ENCODE data around the gene SPN.
"Not testable (repeated sequence)": the region's sequence is repeated elsewhere in the genome, so short reads cannot be mapped to it uniquely, and the experiment has no call there.

SPN gene

DNA sequence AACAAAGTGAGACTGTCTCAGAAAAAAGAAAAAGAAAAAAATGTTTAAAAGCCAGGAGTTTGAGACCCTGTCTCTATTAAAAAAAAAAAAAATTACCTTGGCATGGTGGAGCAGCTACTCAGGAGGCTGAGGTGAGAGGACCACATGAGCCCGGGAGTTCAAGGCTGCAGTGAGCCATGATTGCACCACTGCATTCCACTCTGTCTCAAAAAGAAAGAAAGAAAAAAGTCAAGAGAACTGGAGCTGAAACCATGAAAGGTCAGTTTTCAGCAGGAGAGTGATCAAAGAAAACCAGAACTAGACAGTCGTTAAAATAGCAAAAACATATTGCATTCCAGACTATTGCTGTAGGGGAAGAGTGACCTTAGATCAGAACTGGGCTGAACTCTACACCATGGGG is 24.7 kb downstream of the SPN start:
- Histone ChIP-seq H3K9me3 (ENCODE audit: control insufficient read depth, insufficient read depth, low read length) (no peaks in the 10 kb centered on the region), H3K36me3 (ENCODE audit: control insufficient read depth, insufficient read depth, low read length) (peaks cover 3% of the 10 kb centered on the region), H3K4me1 (ENCODE audit: control insufficient read depth, insufficient read depth, low read length) (peaks cover 13% of the 10 kb centered on the region), H3K9ac (ENCODE audit: low read depth, low read length) (no peak overlapping the region), H3K4me3 (ENCODE audit: low read depth, low read length) (no peak overlapping the region), H3K27me3 (ENCODE audit: control insufficient read depth, insufficient read depth, low read length) (no peaks in the 10 kb centered on the region)

DNA sequence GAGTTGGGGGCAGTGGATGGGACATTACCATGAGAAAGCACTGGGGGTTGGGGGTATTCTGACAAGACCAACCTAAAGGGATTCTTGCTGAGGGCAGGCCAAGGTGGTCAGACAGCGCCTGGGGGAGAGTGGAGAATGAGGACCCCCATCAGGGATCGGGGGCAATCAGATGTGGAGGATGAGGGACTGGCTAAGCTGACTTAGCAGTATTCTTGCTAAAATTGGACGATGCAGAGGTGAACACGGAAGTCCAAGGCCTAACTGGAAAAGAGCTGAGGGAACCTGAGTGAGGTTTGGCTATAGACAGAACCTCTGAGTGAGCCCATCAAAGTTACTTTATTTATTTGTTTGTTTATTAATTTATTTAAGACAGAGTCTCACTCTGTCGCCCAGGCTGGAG is 25.1 kb downstream of the SPN start:
- H3K9ac ChIP-seq (ENCODE audit: low read depth, low read length) = no peak overlapping the region
- H3K9me3 ChIP-seq (ENCODE audit: control insufficient read depth, insufficient read depth, low read length) = no peaks in the 10 kb centered on the region
- H3K36me3 ChIP-seq (ENCODE audit: control insufficient read depth, insufficient read depth, low read length) = peaks cover 3% of the 10 kb centered on the region
- no peaks in the 10 kb centered on the region for H3K27me3 ChIP-seq (ENCODE audit: control insufficient read depth, insufficient read depth, low read length)
- H3K4me3 ChIP-seq (ENCODE audit: low read depth, low read length) = no peak overlapping the region
- peaks cover 13% of the 10 kb centered on the region for H3K4me1 ChIP-seq (ENCODE audit: control insufficient read depth, insufficient read depth, low read length)

DNA sequence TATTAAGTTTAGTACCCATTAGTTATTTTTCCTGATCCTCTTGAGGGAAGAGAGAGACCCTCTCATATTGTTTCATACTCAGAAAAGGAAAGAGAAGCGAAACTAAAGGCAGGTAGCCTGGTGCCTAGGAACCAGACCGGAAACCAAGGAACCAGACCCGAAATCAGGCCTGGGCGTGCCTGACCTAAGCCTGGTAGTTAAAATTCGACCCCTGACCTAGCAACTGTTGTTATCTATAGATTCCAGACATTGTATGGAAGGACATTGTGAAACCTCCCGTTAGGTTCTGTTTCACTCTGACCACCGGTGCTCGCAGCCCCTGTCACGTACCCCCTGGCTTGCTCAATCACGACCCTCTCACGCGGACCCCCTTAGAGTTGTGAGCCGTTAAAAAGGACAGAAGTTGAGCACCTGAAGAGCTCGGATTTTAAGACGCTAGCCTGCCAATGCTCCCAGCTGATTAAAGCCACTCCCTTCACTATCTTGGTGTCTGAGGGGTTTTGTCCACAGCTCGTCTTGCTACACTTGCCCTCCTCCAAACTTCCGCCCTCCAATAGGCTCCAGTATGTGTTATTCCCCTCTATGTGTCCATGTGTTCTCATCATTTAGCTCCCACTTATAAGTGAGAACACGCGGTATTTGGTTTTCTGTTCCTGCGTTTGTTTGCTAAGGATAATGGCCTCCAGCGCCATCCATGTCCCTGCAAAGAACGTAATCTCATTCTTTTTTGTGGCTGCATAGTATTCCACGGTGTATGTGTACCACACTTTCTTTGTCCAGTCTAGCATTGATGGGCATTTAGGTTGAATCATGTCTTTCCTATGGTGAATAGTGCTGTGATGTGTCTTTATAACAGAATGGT is 26.7 kb downstream of the SPN start:
- not testable (repeated sequence) for H3K27me3 ChIP-seq (ENCODE audit: control insufficient read depth, insufficient read depth, low read length); H3K9ac ChIP-seq (ENCODE audit: low read depth, low read length); H3K36me3 ChIP-seq (ENCODE audit: control insufficient read depth, insufficient read depth, low read length); H3K9me3 ChIP-seq (ENCODE audit: control insufficient read depth, insufficient read depth, low read length); H3K4me3 ChIP-seq (ENCODE audit: low read depth, low read length)
- H3K4me1 ChIP-seq (ENCODE audit: control insufficient read depth, insufficient read depth, low read length) = peaks cover 13% of the 10 kb centered on the region

DNA sequence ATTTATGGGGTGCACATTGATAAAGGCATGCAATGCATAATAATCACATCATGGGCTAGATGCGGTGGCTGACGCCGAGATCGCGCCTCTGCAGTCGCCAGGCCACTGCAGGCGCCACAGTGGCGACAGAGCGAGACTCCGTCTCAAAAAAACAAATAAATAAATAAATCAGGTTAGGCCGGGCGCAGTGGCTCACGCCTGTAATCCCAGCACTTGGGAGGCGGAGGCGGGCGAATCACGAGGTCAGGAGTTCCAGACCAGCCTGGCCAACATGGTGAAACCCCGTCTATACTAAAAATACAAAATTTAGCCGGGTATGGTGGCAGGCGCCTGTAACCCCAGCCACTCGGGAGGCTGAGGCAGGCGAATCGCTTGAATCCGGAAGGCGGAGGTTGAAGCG is 29.6 kb downstream of the SPN start:
- H3K9me3 ChIP-seq (ENCODE audit: control insufficient read depth, insufficient read depth, low read length); H3K4me3 ChIP-seq (ENCODE audit: low read depth, low read length); H3K27me3 ChIP-seq (ENCODE audit: control insufficient read depth, insufficient read depth, low read length); H3K9ac ChIP-seq (ENCODE audit: low read depth, low read length); H3K4me1 ChIP-seq (ENCODE audit: control insufficient read depth, insufficient read depth, low read length): not testable (repeated sequence)
- H3K36me3 ChIP-seq (ENCODE audit: control insufficient read depth, insufficient read depth, low read length) = peaks cover 12% of the 10 kb centered on the region

DNA sequence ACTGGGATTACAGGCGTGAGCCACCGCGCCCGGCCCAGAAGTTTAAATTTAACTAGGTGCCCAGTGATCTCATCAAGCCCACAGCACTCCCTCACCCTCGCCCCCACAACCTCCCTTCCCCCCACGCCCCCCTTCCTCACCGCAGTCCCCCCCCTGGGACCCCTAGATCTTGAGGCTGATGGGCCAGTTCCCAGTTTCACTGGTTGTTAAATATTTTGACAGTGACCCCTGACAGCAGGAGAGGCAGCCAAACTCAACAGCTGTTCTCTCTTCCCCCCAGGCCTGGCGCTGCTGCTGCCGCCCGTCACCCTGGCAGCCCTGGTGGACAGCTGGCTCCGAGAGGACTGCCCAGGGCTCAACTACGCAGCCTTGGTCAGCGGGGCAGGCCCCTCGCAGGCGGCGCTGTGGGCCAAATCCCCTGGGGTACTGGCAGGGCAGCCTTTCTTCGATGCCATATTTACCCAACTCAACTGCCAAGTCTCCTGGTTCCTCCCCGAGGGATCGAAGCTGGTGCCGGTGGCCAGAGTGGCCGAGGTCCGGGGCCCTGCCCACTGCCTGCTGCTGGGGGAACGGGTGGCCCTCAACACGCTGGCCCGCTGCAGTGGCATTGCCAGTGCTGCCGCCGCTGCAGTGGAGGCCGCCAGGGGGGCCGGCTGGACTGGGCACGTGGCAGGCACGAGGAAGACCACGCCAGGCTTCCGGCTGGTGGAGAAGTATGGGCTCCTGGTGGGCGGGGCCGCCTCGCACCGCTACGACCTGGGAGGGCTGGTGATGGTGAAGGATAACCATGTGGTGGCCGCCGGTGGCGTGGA is 31.5 kb downstream of the SPN start:
- no peak overlapping the region for H3K9ac ChIP-seq (ENCODE audit: low read depth, low read length)
- no peaks in the 10 kb centered on the region for H3K27me3 ChIP-seq (ENCODE audit: control insufficient read depth, insufficient read depth, low read length)
- no peaks in the 10 kb centered on the region for H3K9me3 ChIP-seq (ENCODE audit: control insufficient read depth, insufficient read depth, low read length)
- peaks cover 12% of the 10 kb centered on the region for H3K36me3 ChIP-seq (ENCODE audit: control insufficient read depth, insufficient read depth, low read length)
- no peak overlapping the region for H3K4me3 ChIP-seq (ENCODE audit: low read depth, low read length)
- peaks cover 4% of the 10 kb centered on the region for H3K4me1 ChIP-seq (ENCODE audit: control insufficient read depth, insufficient read depth, low read length)

DNA sequence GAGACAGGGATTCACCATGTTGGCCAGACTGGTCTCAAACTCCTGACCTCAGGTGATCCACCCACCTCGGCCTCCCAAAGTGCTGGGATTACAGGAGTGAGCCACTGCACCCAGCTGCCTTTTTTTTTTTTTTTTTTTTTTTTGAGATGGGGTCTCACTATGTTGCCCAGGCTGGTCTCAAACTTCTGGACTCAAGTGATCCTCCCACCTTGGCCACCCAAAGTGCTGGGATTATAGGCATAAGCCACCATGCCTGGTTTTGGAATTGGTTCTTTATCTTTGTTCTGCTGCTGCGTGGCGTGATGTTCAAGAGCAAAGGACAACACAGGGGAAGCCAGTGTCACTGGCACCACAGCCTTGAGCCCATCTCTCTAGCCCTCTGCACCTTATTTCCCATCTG is 32.6 kb downstream of the SPN start:
- H3K4me1 ChIP-seq (ENCODE audit: control insufficient read depth, insufficient read depth, low read length); H3K4me3 ChIP-seq (ENCODE audit: low read depth, low read length); H3K9me3 ChIP-seq (ENCODE audit: control insufficient read depth, insufficient read depth, low read length); H3K27me3 ChIP-seq (ENCODE audit: control insufficient read depth, insufficient read depth, low read length); H3K9ac ChIP-seq (ENCODE audit: low read depth, low read length): not testable (repeated sequence)
- H3K36me3 ChIP-seq (ENCODE audit: control insufficient read depth, insufficient read depth, low read length) = peaks cover 12% of the 10 kb centered on the region

DNA sequence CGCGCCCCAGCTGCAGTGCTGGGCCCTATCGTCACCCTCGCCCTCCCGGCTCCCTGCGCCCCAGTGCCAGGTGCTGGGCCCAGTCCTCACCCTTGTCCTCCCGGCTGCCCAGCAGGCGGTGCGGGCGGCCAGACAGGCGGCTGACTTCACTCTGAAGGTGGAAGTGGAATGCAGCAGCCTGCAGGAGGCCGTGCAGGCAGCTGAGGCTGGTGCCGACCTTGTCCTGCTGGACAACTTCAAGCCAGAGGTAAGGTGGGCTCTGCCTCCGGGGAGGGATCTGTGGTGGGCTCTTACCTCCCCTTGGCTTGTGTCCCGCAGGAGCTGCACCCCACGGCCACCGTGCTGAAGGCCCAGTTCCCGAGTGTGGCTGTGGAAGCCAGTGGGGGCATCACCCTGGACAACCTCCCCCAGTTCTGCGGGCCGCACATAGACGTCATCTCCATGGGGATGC is 33.9 kb downstream of the SPN start:
- Histone ChIP-seq H3K36me3 (ENCODE audit: control insufficient read depth, insufficient read depth, low read length) (peaks cover 12% of the 10 kb centered on the region), H3K4me3 (ENCODE audit: low read depth, low read length) (no peak overlapping the region), H3K4me1 (ENCODE audit: control insufficient read depth, insufficient read depth, low read length) (peaks cover 2% of the 10 kb centered on the region), H3K9me3 (ENCODE audit: control insufficient read depth, insufficient read depth, low read length) (no peaks in the 10 kb centered on the region), H3K27me3 (ENCODE audit: control insufficient read depth, insufficient read depth, low read length) (no peaks in the 10 kb centered on the region), H3K9ac (ENCODE audit: low read depth, low read length) (no peak overlapping the region)

DNA sequence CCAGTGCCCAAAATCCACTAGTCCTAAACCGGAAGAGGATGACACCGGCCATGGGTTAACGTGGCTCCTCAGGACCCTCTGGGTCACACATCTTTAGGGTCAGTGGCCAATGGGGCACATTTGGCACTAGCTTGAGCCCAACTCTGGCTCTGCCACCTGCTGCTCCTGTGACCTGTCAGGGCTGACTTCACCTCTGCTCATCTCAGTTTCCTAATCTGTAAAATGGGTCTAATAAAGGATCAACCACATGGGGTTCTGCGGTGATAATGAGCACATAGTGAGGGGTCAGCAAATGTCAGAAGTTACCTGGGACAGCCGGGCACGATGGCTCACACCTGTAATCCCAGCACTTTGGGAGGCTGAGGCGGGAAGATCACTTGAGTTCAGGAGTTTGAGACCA is 34.3 kb downstream of the SPN start:
- H3K36me3 ChIP-seq (ENCODE audit: control insufficient read depth, insufficient read depth, low read length) = peaks cover 12% of the 10 kb centered on the region
- no peak overlapping the region for H3K9ac ChIP-seq (ENCODE audit: low read depth, low read length)
- no peaks in the 10 kb centered on the region for H3K9me3 ChIP-seq (ENCODE audit: control insufficient read depth, insufficient read depth, low read length)
- H3K27me3 ChIP-seq (ENCODE audit: control insufficient read depth, insufficient read depth, low read length) = no peaks in the 10 kb centered on the region
- peaks cover 5% of the 10 kb centered on the region for H3K4me1 ChIP-seq (ENCODE audit: control insufficient read depth, insufficient read depth, low read length)
- H3K4me3 ChIP-seq (ENCODE audit: low read depth, low read length) = no peak overlapping the region

DNA sequence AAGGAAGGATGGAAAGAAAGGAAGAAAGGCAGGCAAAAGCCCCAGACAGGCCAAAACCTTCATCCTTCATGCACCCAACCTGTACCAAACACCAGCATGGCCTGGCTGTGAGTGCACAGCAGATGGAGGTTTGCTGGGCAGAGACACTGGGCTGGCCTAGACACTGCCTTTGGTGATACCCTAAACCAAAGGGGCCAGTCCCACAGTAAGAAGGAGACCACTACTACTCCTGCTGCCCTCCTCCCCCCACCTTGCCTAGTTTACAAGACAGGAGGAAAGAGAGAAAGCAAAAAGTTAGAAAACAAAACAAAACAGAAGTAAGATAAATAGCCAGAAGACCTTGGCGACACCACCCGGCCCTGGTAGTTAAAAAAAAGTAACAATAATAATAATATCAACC is 35.0 kb downstream of the SPN start:
- H3K4me1 ChIP-seq (ENCODE audit: control insufficient read depth, insufficient read depth, low read length) = peaks cover 8% of the 10 kb centered on the region
- H3K9ac ChIP-seq (ENCODE audit: low read depth, low read length) = no peak overlapping the region
- peaks cover 12% of the 10 kb centered on the region for H3K36me3 ChIP-seq (ENCODE audit: control insufficient read depth, insufficient read depth, low read length)
- H3K27me3 ChIP-seq (ENCODE audit: control insufficient read depth, insufficient read depth, low read length) = no peaks in the 10 kb centered on the region
- no peaks in the 10 kb centered on the region for H3K9me3 ChIP-seq (ENCODE audit: control insufficient read depth, insufficient read depth, low read length)
- H3K4me3 ChIP-seq (ENCODE audit: low read depth, low read length) = no peak overlapping the region

DNA sequence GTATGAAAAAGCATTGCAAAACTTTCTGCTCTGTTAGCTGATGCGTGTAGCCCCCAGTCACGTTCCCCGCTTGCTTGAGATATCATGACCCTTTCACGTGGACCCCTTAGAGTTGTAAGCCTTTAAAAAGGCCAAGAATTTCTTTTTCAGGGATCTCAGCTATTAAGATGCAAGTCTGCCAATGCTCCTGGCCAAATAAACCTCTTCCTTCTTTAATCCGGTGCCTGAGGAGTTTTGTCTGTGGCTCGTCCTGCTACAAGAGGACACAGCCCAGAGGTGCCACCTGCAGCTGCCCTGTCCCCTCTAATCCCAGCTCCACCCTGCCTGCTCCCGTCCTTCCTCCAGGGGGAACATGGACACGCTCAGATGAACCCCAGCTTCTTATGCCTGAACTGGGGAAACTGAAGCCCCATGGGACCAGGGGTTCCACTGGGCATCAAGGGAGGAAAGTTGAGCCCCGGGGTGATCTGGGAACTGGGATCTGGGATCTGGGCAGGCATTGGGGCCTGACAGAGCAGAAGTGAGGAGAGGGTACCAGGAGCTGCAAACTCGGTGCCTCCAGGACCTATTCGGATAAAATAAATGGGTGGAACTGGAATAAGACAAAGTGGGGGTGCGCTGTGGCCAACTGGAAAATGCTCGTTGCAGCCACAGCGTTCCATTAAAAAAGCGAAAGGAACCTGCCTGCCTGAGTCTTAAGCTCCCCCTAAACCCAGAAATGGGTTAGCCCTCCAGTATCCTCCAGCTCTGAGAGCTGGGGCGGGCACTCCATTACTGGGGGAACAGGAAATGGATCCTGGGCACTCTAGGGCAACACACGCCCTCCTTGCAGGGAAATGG is 35.7 kb downstream of the SPN start:
- Histone ChIP-seq H3K36me3 (ENCODE audit: control insufficient read depth, insufficient read depth, low read length) (peaks cover 12% of the 10 kb centered on the region), H3K9ac (ENCODE audit: low read depth, low read length) (no peak overlapping the region), H3K4me1 (ENCODE audit: control insufficient read depth, insufficient read depth, low read length) (peaks cover 8% of the 10 kb centered on the region), H3K4me3 (ENCODE audit: low read depth, low read length) (no peak overlapping the region), H3K27me3 (ENCODE audit: control insufficient read depth, insufficient read depth, low read length) (no peaks in the 10 kb centered on the region), H3K9me3 (ENCODE audit: control insufficient read depth, insufficient read depth, low read length) (no peaks in the 10 kb centered on the region)

DNA sequence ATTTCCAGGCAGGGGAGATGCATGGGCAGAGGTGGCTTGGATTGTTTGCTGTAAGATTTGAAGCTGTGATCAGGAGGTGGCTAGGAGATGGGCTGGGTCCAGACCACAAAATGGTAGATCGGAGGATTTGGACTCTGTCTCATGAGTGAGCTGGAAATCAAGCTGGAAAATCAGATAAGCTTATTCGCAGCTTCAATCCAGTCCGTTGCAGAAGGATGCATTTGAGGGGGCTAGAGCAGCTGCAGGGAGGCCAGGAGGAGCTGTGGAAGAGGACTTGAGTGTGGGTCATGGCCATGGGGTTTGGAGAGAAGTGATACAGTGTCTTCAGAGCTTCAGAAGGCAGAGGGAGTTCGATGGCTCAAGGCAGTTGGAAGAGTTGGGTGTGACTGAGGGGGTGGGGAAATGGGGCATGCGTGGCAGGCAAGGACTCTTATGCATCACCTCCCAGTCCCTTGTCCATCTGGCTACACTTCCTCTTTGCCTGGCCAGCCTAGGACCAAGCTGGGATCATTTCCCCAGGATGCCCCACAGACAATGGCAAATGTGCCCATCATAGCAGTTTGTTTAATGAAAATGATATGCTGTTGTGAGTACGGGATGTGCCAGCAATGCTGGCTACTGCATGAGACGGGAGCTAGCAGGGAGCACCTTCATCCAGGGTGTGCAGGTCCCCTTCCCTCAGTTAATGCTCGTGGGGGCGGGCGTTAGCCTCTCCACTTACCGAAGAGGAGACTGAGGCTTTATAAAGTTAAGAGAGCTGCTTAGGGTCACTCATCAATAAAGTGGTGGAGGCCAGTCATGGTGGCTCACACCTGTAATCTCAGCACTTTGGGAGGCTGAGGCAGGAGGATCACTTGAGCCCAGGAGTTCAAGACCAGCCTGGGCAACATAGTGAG is 36.5 kb downstream of the SPN start:
- Histone ChIP-seq H3K27me3 (ENCODE audit: control insufficient read depth, insufficient read depth, low read length) (no peaks in the 10 kb centered on the region), H3K36me3 (ENCODE audit: control insufficient read depth, insufficient read depth, low read length) (peaks cover 11% of the 10 kb centered on the region), H3K9ac (ENCODE audit: low read depth, low read length) (no peak overlapping the region), H3K9me3 (ENCODE audit: control insufficient read depth, insufficient read depth, low read length) (no peaks in the 10 kb centered on the region), H3K4me3 (ENCODE audit: low read depth, low read length) (no peak overlapping the region), H3K4me1 (ENCODE audit: control insufficient read depth, insufficient read depth, low read length) (peaks cover 8% of the 10 kb centered on the region)

All from iPS-15b (cell line).